Stomach (tissue), 9 donors: ENCODE measurements around the gene TRABD. TPM values are rescaled to one million over a fixed set of nuclear protein-coding genes. Genes with fewer than 3 reads are reported as not detected.
"Not testable (repeated sequence)": the region's sequence is repeated elsewhere in the genome, so short reads cannot be mapped to it uniquely, and the experiment has no call there.

Source experiments
- DNase-seq, 2 donors: peaks; one replicate each; pipeline versions ENCODE4 v3.0.0 to v3.0.0-alpha.2; 2013 to 2019
- H3K27ac ChIP-seq, 5 donors: fragments of 200-600 bp in 4 of 5; sonication (generic) in 4 of 5; one replicate each; pipeline ENCODE4 v1.5.1; 2013 to 2019; ENCODE audit warnings: mild to moderate bottlenecking in 1 of 5, moderate library complexity in 1 of 5
- H3K27me3 ChIP-seq, 3 donors: fragments of 200-600 bp; sonication (generic); one replicate each; pipeline ENCODE4 v1.5.1; 2017 to 2019; ENCODE audit warnings: mixed run types in 1 of 3
- H3K36me3 ChIP-seq, 4 donors: fragments of 200-600 bp; sonication (generic); 1 replicate in 3 of 4; 2 replicates in 1 of 4; pipeline ENCODE4 v1.5.1; 2016 to 2019
- H3K4me1 ChIP-seq, 4 donors: fragments of 200-600 bp; sonication (generic); one replicate each; pipeline ENCODE4 v1.5.1; 2016 to 2019
- H3K4me3 ChIP-seq, 4 donors: fragments of 200-600 bp; sonication (generic) in 3 of 4; one replicate each; pipeline ENCODE4 v1.5.1; 2016 to 2019; ENCODE audit warnings: mild to moderate bottlenecking in 1 of 4
- H3K9me3 ChIP-seq, 4 donors: fragments of 200-600 bp; sonication (generic); one replicate each; pipeline ENCODE4 v1.5.1; 2016 to 2019
- CTCF ChIP-seq, 7 experiments: fragments of 450-650 bp in 4 of 7; fragments of 200-600 bp in 3 of 7; sonication (generic) in 3 of 7; IDR thresholded peaks; one replicate each; pipeline ENCODE4 v1.5.1; 2016 to 2019; ENCODE audit warnings: antibody characterized with exemption in 7 of 7, control low read depth in 2 of 7, mild to moderate bottlenecking in 1 of 7
- EP300 ChIP-seq: sonication (generic); formaldehyde crosslinking; IDR thresholded peaks from one replicate; pipeline ENCODE4 v1.6.1; 2017; ENCODE audit warnings: antibody characterized with exemption
- POLR2A ChIP-seq, 4 donors: fragments of 450-650 bp; IDR thresholded peaks; one replicate each; pipeline ENCODE4 v1.6.1; 2016; ENCODE audit warnings: antibody characterized with exemption in 4 of 4, control low read depth in 2 of 4, mild to moderate bottlenecking in 1 of 4, moderate library complexity in 1 of 4
- POLR2AphosphoS5 ChIP-seq, 3 donors: sonication (generic); formaldehyde crosslinking; IDR thresholded peaks; one replicate each; pipeline ENCODE4 v1.6.1; 2016; ENCODE audit warnings: antibody characterized with exemption in 3 of 3
- WGBS, 5 donors: extraction: QIAGEN DNeasy Blood & Tissue Kit in 3 of 5; methylation state at CpG; one replicate each; pipeline versions ENCODE4 v1.1.5 to v1.1.7; 2013 to 2018; 5-methylcytosine and 5-hydroxymethylcytosine counted together
- intact Hi-C: fragments of 100-400 bp; cut with DNase I; formaldehyde crosslinking; loops from one replicate; pipeline ENCODE4 v1.15.1; 2023; ENCODE audit warnings: low total_unique reads
- polyA plus RNA-seq, 3 donors: library from polyadenylated mRNA; stranded (reverse); fragments of 200-250 nt; gene quantifications; one replicate each; pipeline ENCODE4 v1.2.3, GENCODE V29; 2013
- total RNA-seq, 5 donors: library from RNA; depleted of rRNA; stranded (reverse); fragments of >200 nt; gene quantifications; one replicate each; pipeline versions ENCODE4 v1.1.0 to v1.2.3, GENCODE V29; 2014 to 2016
- donor health status: healthy with polysubstance abuse.
- donor health status: Bipolar disorder and iron deficiency.
- donor health status: healthy.

TRABD gene
- total and polyA plus RNA-seq, 8 donors = 13.2 to 245 (median 47.5) TPM

GRCh38 chr22:50143096-50143495 lies 42.6 kb upstream of the TRABD start:
- DNase-seq = no peak
- Histone ChIP-seq H3K27ac (no peak overlapping the region), H3K4me3 (no peak overlapping the region), H3K9me3 (no peaks in the 10 kb centered on the region), H3K27me3 (peaks cover 0 to 22% (median 7%) of the 10 kb centered on the region in 3 donors), H3K36me3 (no peaks in the 10 kb centered on the region), H3K4me1 (peaks cover 7 to 14% (median 11%) of the 10 kb centered on the region in 4 donors)
- TF ChIP-seq EP300 (no peak), POLR2A (IDR thresholded peaks at IDR 0.05) (no peak), CTCF (IDR thresholded peaks at IDR 0.05) (no peak), POLR2AphosphoS5 (IDR thresholded peaks at IDR 0.05) (no peak)
- intact Hi-C loops = no loop called here
- WGBS, 5 donors = 76 to 83% (median 81%) methylated on average over 7 of the region's 7 CpGs

GRCh38 chr22:50144005-50144614 lies 41.6 kb upstream of the TRABD start:
- intact Hi-C loops = no loop called here
- Histone ChIP-seq H3K9me3 (no peaks in the 10 kb centered on the region), H3K36me3 (no peaks in the 10 kb centered on the region), H3K4me3 (no peak overlapping the region), H3K4me1 (peaks cover 7 to 16% (median 11%) of the 10 kb centered on the region in 4 donors), H3K27me3 (peaks cover 0 to 22% (median 7%) of the 10 kb centered on the region in 3 donors), H3K27ac (no peak overlapping the region)
- 78 to 84% (median 81%) methylated on average over 18 of the region's 18 CpGs for WGBS, 5 donors
- DNase-seq = no peak
- TF ChIP-seq POLR2AphosphoS5 (IDR thresholded peaks at IDR 0.05) (no peak), CTCF (IDR thresholded peaks at IDR 0.05) (no peak), EP300 (no peak), POLR2A (IDR thresholded peaks at IDR 0.05) (no peak)

- WGBS, 5 donors = 62 to 74% (median 71%) methylated on average over 23 to 25 of the region's 25 CpGs
- H3K27ac ChIP-seq = no peak overlapping the region
- peaks cover 7 to 16% (median 11%) of the 10 kb centered on the region in 4 donors for H3K4me1 ChIP-seq
- H3K27me3 ChIP-seq = peaks cover 0 to 22% (median 7%) of the 10 kb centered on the region in 3 donors
- intact Hi-C loops = no loop called here
- DNase-seq = peak in 1 of 2 donors; percentile 30
- H3K36me3 ChIP-seq = no peaks in the 10 kb centered on the region
- no peaks in the 10 kb centered on the region for H3K9me3 ChIP-seq
- H3K4me3 ChIP-seq = no peak overlapping the region
- TF ChIP-seq EP300 (no peak), CTCF (IDR thresholded peaks at IDR 0.05) (no peak), POLR2AphosphoS5 (IDR thresholded peaks at IDR 0.05) (no peak), POLR2A (IDR thresholded peaks at IDR 0.05) (no peak)
Observed at GRCh38 chr22:50145721-50146438, 39.8 kb upstream of the TRABD start.

GRCh38 chr22:50146439-50147238 lies 39.1 kb upstream of the TRABD start:
- Histone ChIP-seq H3K4me1 (peaks cover 6 to 14% (median 9%) of the 10 kb centered on the region in 4 donors), H3K4me3 (no peak overlapping the region), H3K27ac (no peak overlapping the region), H3K9me3 (no peaks in the 10 kb centered on the region), H3K36me3 (no peaks in the 10 kb centered on the region), H3K27me3 (peaks cover 0 to 14% (median 7%) of the 10 kb centered on the region in 3 donors)
- intact Hi-C loops = no loop called here
- peak; percentile 68 to 90 for DNase-seq
- 30 to 37% (median 36%) methylated on average over 22 to 27 of the region's 27 CpGs for WGBS, 5 donors
- peak in 5 of 7 experiments; percentile 53 to 77 (median 76) for TF ChIP-seq CTCF (IDR thresholded peaks at IDR 0.05)
- TF ChIP-seq POLR2AphosphoS5 (IDR thresholded peaks at IDR 0.05) = no peak

GRCh38 chr22:50147258-50148165 lies 38.2 kb upstream of the TRABD start:
- WGBS, 5 donors = 72 to 89% (median 85%) methylated on average over 12 to 14 of the region's 26 CpGs
- H3K9me3 ChIP-seq, H3K4me1 ChIP-seq, H3K36me3 ChIP-seq, H3K27ac ChIP-seq, DNase-seq, H3K4me3 ChIP-seq, intact Hi-C loops: not testable (repeated sequence)
- peaks cover 0 to 13% (median 7%) of the 10 kb centered on the region in 3 donors for H3K27me3 ChIP-seq
